HepG2 (cell line): ENCODE measurements around the gene NPW. TPM values are rescaled to one million over a fixed set of nuclear protein-coding genes. Genes with fewer than 3 reads are reported as not detected.

ENCODE experiments used
- HINFP ChIP-seq: sonication (generic); formaldehyde crosslinking; IDR thresholded peaks from 2 replicates; pipeline ENCODE4 v1.4.0; 2020; ENCODE audit warnings: low read depth, mild to moderate bottlenecking, missing genetic modification reagents
- KLF6 ChIP-seq: IDR thresholded peaks from 2 replicates; pipeline ENCODE4 v1.8.0; 2016; ENCODE audit warnings: missing biosample characterization, missing genetic modification reagents
- MBD4 ChIP-seq: IDR thresholded peaks from 2 replicates; pipeline ENCODE4 v1.6.1; 2012; ENCODE audit warnings: low read length, inconsistent platforms, borderline replicate concordance
- NCOR1 ChIP-seq: fragments of 200-600 bp; sonication (generic); IDR thresholded peaks from 2 replicates; pipeline ENCODE4 v1.7.0; 2017; ENCODE audit warnings: antibody characterized with exemption, low read length, borderline replicate concordance
- PAXIP1 ChIP-seq: sonication (generic); formaldehyde crosslinking; conservative IDR thresholded peaks from 2 replicates; pipeline ENCODE4 v1.4.0; 2020; ENCODE audit warnings: mild to moderate bottlenecking, missing genetic modification reagents, moderate library complexity
- SAP130 ChIP-seq: IDR thresholded peaks from 2 replicates; pipeline ENCODE4 v1.6.1; 2016; ENCODE audit warnings: low read depth
- ZFAT ChIP-seq: sonication (generic); formaldehyde crosslinking; conservative IDR thresholded peaks from 2 replicates; pipeline ENCODE4 v1.8.1; 2023; ENCODE audit warnings: missing genetic modification reagents, inconsistent platforms
- ZMYM4 ChIP-seq: sonication (generic); formaldehyde crosslinking; IDR thresholded peaks from 2 replicates; pipeline ENCODE4 v1.8.1; 2023; ENCODE audit warnings: mild to moderate bottlenecking, missing genetic modification reagents
- ZNF263 ChIP-seq: sonication (generic); formaldehyde crosslinking; IDR thresholded peaks from 2 replicates; pipeline ENCODE4 v1.4.0; 2020; ENCODE audit warnings: missing genetic modification reagents
- ZNF724P ChIP-seq: sonication (generic); formaldehyde crosslinking; IDR thresholded peaks from 2 replicates; pipeline ENCODE4 v1.8.0; 2022; ENCODE audit warnings: missing genetic modification reagents, borderline replicate concordance
- ZNF891 ChIP-seq: sonication (generic); formaldehyde crosslinking; IDR thresholded peaks from 2 replicates; pipeline ENCODE4 v1.5.0; 2020; ENCODE audit warnings: mild to moderate bottlenecking, missing genetic modification reagents
- ZSCAN21 ChIP-seq: sonication (generic); formaldehyde crosslinking; IDR thresholded peaks from 2 replicates; pipeline ENCODE4 v1.8.0; 2022; ENCODE audit warnings: mild to moderate bottlenecking, missing genetic modification reagents, moderate library complexity, borderline replicate concordance
- polyA plus RNA-seq, 8 experiments: library from polyadenylated mRNA; depleted of rRNA in 3 of 8; stranded (reverse) in 7 of 8; unstranded in 1 of 8; fragments of >200 nt; fragmentation: Illumina TruSeq in 4 of 8; extraction: Trizol in 4 of 8; gene quantifications; 2 replicates each; pipeline versions ENCODE4 v1.2.1 to v1.2.3, GENCODE V29; 2011 to 2016; ENCODE audit warnings: low read depth in 4 of 8, missing spikeins in 1 of 8, mixed read lengths in 1 of 8; ENCODE audit not compliant: insufficient read depth in 1 of 8
- total RNA-seq, 5 experiments: library from RNA; depleted of rRNA; stranded (reverse); fragments of >200 nt; fragmentation: Illumina TruSeq; extraction: Trizol; gene quantifications; 2 replicates each; pipeline ENCODE4 v1.2.3, GENCODE V29; 2016; ENCODE audit warnings: low read depth in 1 of 5
- TF ChIP-seq, protein P1 (sequence below): IDR thresholded peaks from 2 replicates; pipeline ENCODE4 v1.6.1; 2016; ENCODE audit warnings: low read depth, missing genetic modification reagents, missing compliant biosample characterization
- TF ChIP-seq, protein P2 (sequence below): sonication (generic); formaldehyde crosslinking; IDR thresholded peaks from 2 replicates; pipeline ENCODE4 v1.5.1; 2020; ENCODE audit warnings: missing genetic modification reagents, mild to moderate bottlenecking, borderline replicate concordance
- TF ChIP-seq, protein P3 (sequence below): sonication (generic); formaldehyde crosslinking; IDR thresholded peaks from 2 replicates; pipeline ENCODE4 v1.8.0; 2022; ENCODE audit warnings: mild to moderate bottlenecking, missing genetic modification reagents

NPW gene
- total and polyA plus RNA-seq, 2 of the 13 experiments (the other 11 are each of a cell fraction or from before 2014, with no cell fraction given), result 0.24 to 0.97 TPM

DNA sequence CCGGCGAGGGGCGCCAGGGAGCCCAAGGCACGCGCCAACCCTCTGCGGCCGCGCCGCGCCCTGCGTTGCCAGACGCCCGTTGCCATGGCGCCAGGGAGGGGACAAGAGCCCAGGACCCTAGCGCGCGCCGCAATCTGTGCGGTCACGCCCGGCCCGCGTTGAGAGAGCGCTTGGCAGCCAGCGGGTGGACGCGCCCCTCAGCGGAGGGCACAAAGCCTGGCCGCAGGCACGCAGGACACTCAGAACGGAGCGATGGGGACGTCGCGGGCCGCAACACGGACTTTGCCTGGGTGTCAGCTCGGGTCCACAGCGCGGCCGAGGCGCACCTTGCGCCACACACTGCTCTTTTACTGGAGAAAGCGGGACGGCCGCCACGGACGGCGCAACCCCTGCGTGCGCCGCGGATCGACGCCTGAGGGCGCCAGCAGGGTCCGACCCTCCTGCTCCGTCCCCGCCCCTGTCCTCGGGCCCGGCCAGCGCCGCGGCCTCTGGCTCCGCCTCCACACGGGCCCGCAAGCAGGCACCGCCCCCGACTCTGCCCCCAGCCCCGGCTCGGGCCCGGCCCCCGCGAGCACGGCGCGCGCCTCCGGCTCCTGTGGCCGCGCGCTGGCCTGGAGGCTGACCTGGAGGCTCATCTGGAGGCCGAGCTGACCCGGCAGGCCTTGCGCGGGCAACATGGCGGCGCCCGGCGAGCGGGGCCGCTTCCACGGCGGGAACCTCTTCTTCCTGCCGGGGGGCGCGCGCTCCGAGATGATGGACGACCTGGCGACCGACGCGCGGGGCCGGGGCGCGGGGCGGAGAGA is 35.8 kb upstream of the NPW start, which contains the start of gene GFER (continued):
- TF ChIP-seq, protein P1, sequence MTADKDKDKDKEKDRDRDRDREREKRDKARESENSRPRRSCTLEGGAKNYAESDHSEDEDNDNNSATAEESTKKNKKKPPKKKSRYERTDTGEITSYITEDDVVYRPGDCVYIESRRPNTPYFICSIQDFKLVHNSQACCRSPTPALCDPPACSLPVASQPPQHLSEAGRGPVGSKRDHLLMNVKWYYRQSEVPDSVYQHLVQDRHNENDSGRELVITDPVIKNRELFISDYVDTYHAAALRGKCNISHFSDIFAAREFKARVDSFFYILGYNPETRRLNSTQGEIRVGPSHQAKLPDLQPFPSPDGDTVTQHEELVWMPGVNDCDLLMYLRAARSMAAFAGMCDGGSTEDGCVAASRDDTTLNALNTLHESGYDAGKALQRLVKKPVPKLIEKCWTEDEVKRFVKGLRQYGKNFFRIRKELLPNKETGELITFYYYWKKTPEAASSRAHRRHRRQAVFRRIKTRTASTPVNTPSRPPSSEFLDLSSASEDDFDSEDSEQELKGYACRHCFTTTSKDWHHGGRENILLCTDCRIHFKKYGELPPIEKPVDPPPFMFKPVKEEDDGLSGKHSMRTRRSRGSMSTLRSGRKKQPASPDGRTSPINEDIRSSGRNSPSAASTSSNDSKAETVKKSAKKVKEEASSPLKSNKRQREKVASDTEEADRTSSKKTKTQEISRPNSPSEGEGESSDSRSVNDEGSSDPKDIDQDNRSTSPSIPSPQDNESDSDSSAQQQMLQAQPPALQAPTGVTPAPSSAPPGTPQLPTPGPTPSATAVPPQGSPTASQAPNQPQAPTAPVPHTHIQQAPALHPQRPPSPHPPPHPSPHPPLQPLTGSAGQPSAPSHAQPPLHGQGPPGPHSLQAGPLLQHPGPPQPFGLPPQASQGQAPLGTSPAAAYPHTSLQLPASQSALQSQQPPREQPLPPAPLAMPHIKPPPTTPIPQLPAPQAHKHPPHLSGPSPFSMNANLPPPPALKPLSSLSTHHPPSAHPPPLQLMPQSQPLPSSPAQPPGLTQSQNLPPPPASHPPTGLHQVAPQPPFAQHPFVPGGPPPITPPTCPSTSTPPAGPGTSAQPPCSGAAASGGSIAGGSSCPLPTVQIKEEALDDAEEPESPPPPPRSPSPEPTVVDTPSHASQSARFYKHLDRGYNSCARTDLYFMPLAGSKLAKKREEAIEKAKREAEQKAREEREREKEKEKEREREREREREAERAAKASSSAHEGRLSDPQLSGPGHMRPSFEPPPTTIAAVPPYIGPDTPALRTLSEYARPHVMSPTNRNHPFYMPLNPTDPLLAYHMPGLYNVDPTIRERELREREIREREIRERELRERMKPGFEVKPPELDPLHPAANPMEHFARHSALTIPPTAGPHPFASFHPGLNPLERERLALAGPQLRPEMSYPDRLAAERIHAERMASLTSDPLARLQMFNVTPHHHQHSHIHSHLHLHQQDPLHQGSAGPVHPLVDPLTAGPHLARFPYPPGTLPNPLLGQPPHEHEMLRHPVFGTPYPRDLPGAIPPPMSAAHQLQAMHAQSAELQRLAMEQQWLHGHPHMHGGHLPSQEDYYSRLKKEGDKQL (CRISPR knock-in tag), result 0 out of 2 replicates have a peak, but pooled peaks have one; percentile 13
- TF ChIP-seq HINFP (CRISPR knock-in tag), result 0 out of 2 replicates have a peak, but pooled peaks have one; percentile 9
- TF ChIP-seq ZNF891 (CRISPR knock-in tag), result peak; percentile 12; the same call in 1 of the 2 replicates
- no peak for TF ChIP-seq ZFAT (CRISPR knock-in tag)
- peak; percentile 18; the same call in 1 of the 2 replicates for TF ChIP-seq ZNF263 (CRISPR knock-in tag)
- peak; percentile 71; the same call in 1 of the 2 replicates for TF ChIP-seq NCOR1
- peak; percentile 76 for TF ChIP-seq SAP130 (CRISPR knock-in tag)
- TF ChIP-seq, protein P2, sequence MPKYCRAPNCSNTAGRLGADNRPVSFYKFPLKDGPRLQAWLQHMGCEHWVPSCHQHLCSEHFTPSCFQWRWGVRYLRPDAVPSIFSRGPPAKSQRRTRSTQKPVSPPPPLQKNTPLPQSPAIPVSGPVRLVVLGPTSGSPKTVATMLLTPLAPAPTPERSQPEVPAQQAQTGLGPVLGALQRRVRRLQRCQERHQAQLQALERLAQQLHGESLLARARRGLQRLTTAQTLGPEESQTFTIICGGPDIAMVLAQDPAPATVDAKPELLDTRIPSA (CRISPR knock-in tag), result peak; percentile 66; the same call in 1 of the 2 replicates
- no peak for TF ChIP-seq ZNF724P (CRISPR knock-in tag)
- peak; percentile 80 for TF ChIP-seq KLF6 (CRISPR knock-in tag)
- TF ChIP-seq ZSCAN21 (CRISPR knock-in tag), result peak; percentile 23
- no peak for TF ChIP-seq MBD4
- peak; percentile 46 for TF ChIP-seq ZMYM4 (CRISPR knock-in tag)
- peak; percentile 48; the same call in 1 of the 2 replicates for TF ChIP-seq PAXIP1 (CRISPR knock-in tag)
- TF ChIP-seq, protein P3, sequence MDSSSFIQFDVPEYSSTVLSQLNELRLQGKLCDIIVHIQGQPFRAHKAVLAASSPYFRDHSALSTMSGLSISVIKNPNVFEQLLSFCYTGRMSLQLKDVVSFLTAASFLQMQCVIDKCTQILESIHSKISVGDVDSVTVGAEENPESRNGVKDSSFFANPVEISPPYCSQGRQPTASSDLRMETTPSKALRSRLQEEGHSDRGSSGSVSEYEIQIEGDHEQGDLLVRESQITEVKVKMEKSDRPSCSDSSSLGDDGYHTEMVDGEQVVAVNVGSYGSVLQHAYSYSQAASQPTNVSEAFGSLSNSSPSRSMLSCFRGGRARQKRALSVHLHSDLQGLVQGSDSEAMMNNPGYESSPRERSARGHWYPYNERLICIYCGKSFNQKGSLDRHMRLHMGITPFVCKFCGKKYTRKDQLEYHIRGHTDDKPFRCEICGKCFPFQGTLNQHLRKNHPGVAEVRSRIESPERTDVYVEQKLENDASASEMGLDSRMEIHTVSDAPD, result no peak
